ENCODE results near the gene SMC3.

- TF ChIP-seq POLR2A (IDR thresholded peaks at IDR 0.05) (no peak), CTCF (IDR thresholded peaks at IDR 0.05) (no peak)
Measured at GRCh38 chr10:110651044-110651958, 83.8 kb downstream of the SMC3 start.

Measured in right lobe of liver (tissue), 4 donors.